ENCODE measurements around the gene UBE3C. TPM values are rescaled to one million over a fixed set of nuclear protein-coding genes. Genes with fewer than 3 reads are reported as not detected.

The UBE3C gene
- total RNA-seq, 2 donors from 2014 or later, result 49.0 to 72.0 TPM

DNA sequence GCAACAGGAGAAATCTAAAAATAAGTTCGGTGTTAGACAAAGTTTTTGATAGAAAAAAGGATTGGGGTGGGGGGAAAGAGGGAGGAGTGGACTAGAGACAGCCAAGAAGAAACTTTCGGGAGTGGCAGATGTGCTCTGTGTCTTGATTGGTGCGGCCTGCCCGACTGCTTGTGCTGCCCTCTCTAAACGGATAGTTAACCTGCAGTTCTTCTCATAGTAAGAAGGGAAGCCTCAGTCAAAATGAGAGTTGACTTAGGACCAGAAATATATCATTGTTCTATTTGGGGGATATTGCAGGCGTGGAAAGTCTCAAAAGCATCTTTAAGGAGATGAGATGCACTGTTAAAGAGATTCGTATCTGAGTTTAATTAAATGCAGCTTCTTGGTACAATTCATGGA lies 39.3 kb downstream of the UBE3C start:
- 86% methylated on average over 7 of the region's 7 CpGs for WGBS
- Histone ChIP-seq H3K4me3 (no peak overlapping the region), H3K27ac (no peak overlapping the region), H3K9me3 (no peaks in the 10 kb centered on the region), H3K27me3 (replicated peaks; ENCODE audit: insufficient read depth) (no peaks in the 10 kb centered on the region), H3K4me1 (replicated peaks) (no peaks in the 10 kb centered on the region), H3K36me3 (no peaks in the 10 kb centered on the region)
- DNase-seq (ENCODE audit: low spot score), result no peak
- TF ChIP-seq POLR2AphosphoS5 (IDR thresholded peaks at IDR 0.05) (no peak), POLR2A (IDR thresholded peaks at IDR 0.05) (no peak)
- TF ChIP-seq, protein P1, sequence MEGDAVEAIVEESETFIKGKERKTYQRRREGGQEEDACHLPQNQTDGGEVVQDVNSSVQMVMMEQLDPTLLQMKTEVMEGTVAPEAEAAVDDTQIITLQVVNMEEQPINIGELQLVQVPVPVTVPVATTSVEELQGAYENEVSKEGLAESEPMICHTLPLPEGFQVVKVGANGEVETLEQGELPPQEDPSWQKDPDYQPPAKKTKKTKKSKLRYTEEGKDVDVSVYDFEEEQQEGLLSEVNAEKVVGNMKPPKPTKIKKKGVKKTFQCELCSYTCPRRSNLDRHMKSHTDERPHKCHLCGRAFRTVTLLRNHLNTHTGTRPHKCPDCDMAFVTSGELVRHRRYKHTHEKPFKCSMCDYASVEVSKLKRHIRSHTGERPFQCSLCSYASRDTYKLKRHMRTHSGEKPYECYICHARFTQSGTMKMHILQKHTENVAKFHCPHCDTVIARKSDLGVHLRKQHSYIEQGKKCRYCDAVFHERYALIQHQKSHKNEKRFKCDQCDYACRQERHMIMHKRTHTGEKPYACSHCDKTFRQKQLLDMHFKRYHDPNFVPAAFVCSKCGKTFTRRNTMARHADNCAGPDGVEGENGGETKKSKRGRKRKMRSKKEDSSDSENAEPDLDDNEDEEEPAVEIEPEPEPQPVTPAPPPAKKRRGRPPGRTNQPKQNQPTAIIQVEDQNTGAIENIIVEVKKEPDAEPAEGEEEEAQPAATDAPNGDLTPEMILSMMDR (IDR thresholded peaks at IDR 0.05), result no peak
- intact Hi-C loops (cut with DNase I), result no loop called here

DNA sequence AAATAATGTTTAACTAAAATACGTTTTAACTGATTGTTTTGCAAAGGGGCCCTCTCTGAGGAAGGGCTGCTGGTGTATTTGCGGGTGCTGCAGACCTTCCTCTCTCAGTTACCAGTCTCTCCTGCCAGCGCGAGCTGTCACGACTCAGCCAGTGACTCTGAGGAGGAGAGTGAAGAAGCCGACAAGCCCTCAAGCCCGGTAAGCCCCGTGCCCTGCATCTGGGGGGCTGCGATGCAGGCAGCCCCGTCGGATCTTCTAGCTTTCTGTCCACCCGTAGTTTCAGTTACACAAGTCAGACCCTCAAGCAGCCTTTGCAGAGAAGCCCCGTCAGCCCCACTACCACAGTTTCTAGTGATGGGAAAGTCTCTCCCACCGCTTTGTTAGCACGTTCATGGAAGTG lies 45.1 kb downstream of the UBE3C start:
- TF ChIP-seq POLR2AphosphoS5 (IDR thresholded peaks at IDR 0.05) (no peak), POLR2A (IDR thresholded peaks at IDR 0.05) (no peak)
- TF ChIP-seq, protein P1 (IDR thresholded peaks at IDR 0.05), result no peak
- Histone ChIP-seq H3K9me3 (no peaks in the 10 kb centered on the region), H3K36me3 (peaks cover 2 to 5% of the 10 kb centered on the region in 2 donors), H3K4me3 (no peak overlapping the region), H3K27ac (no peak overlapping the region), H3K4me1 (replicated peaks) (no peaks in the 10 kb centered on the region), H3K27me3 (replicated peaks; ENCODE audit: insufficient read depth) (no peaks in the 10 kb centered on the region)
- 92% methylated on average over 15 of the region's 15 CpGs for WGBS
- DNase-seq (ENCODE audit: low spot score), result no peak
- intact Hi-C loops (cut with DNase I), result no loop called here

DNA sequence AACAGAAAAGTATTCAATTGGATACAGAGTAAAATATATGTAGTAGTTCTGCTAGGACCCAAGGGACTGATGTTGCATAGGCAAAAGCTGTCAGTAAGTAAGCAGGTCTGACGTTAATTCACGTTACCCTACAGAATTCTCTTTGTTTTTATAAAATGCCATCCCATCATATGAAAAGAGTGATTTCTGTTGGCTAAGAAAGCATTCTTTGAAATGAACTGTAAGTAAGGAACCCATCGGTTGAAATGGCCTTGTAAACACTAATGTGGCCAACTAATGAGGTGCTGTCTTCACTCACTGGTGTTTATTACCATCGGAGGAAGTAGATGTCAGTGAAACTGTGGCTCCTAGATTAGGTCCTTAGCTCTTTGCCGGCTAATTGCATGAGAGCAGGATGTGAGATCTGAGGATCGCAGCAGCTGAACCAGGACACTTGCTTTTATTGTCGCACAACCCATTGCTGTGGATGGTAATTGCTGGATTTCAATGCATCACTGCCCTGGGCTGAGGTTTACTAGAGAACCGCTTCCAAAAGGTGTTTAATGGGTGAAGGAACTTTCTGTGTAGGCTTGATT lies 49.5 kb downstream of the UBE3C start:
- TF ChIP-seq POLR2A (IDR thresholded peaks at IDR 0.05) (no peak), POLR2AphosphoS5 (IDR thresholded peaks at IDR 0.05) (no peak)
- TF ChIP-seq, protein P1 (IDR thresholded peaks at IDR 0.05), result no peak
- intact Hi-C loops (cut with DNase I), result no loop called here
- Histone ChIP-seq H3K4me3 (no peak overlapping the region), H3K9me3 (no peaks in the 10 kb centered on the region), H3K27ac (no peak overlapping the region), H3K36me3 (peaks cover 2 to 3% of the 10 kb centered on the region in 2 donors), H3K4me1 (replicated peaks) (no peaks in the 10 kb centered on the region), H3K27me3 (replicated peaks; ENCODE audit: insufficient read depth) (no peaks in the 10 kb centered on the region)
- WGBS, result 56% methylated on average over 8 of the region's 8 CpGs
- DNase-seq (ENCODE audit: low spot score), result no peak

DNA sequence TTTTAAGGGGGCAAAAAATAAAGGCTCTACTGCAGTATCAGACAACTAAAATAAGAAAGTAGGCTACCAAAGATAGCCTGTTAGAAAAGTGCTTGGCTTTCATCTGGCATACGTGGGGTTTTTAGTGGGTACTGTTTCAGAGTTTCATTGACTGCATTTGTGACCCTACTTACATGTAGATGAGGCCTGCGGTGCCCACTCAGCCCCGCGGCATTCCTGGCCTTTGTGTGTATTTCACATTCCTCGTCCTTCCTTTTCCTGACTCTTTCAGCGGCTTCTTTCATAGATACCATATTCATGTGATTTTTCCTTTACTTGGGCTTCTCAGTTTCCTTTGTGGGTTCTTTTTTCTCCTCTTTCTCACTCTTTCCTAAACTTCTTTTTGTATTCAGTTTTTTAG lies 50.7 kb downstream of the UBE3C start:
- no peak overlapping the region for H3K4me3 ChIP-seq
- peaks cover 0 to 2% of the 10 kb centered on the region in 2 donors for H3K36me3 ChIP-seq
- WGBS, result 87% methylated on average over 6 of the region's 6 CpGs
- intact Hi-C loops (cut with DNase I), result no loop called here
- no peaks in the 10 kb centered on the region for H3K9me3 ChIP-seq
- no peak for TF ChIP-seq POLR2A (IDR thresholded peaks at IDR 0.05)
- TF ChIP-seq, protein P1 (IDR thresholded peaks at IDR 0.05), result no peak
- TF ChIP-seq POLR2AphosphoS5 (IDR thresholded peaks at IDR 0.05), result no peak
- no peaks in the 10 kb centered on the region for H3K27me3 ChIP-seq (replicated peaks; ENCODE audit: insufficient read depth)
- no peak overlapping the region for H3K27ac ChIP-seq
- no peak for DNase-seq (ENCODE audit: low spot score)
- H3K4me1 ChIP-seq (replicated peaks), result no peaks in the 10 kb centered on the region

DNA sequence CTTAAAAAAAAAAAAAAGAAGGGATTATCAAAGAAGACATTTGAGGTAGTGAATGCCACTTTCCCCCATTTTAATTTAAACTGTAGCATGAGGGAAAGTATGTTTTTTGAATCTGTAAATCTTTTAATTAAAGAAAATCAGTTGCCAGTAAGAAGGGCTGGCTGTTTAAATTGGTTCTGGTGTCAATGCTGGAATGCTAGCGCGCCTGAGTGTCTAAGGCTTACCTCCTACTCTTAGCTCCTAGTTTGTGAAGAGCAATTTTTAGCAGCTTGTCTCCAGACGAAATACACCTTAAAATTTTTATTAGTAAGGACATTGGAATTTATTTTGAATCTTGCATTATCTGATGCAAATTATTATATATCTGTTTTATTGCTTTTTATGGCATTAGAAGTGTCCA lies 54.1 kb downstream of the UBE3C start:
- Histone ChIP-seq H3K27ac (no peak overlapping the region), H3K4me1 (replicated peaks) (no peaks in the 10 kb centered on the region), H3K9me3 (no peaks in the 10 kb centered on the region), H3K27me3 (replicated peaks; ENCODE audit: insufficient read depth) (no peaks in the 10 kb centered on the region), H3K36me3 (no peaks in the 10 kb centered on the region), H3K4me3 (no peak overlapping the region)
- no peak for DNase-seq (ENCODE audit: low spot score)
- WGBS, result 88% methylated on average over 3 of the region's 3 CpGs
- TF ChIP-seq POLR2A (IDR thresholded peaks at IDR 0.05) (no peak), POLR2AphosphoS5 (IDR thresholded peaks at IDR 0.05) (no peak)
- TF ChIP-seq, protein P1 (IDR thresholded peaks at IDR 0.05), result no peak
- intact Hi-C loops (cut with DNase I), result no loop called here

All from prostate gland (tissue), 2 donors.